Aorta (tissue), 5 donors: Measurements from ENCODE around the gene NTHL1. TPM values are rescaled to one million over a fixed set of nuclear protein-coding genes. Genes with fewer than 3 reads are reported as not detected.
A peak's percentile ranks its signal among the peaks of the same experiment; 100 is the strongest.

Experiments
- ATAC-seq: fragments of 200-7000 bp; cut with Tn5 transposase; one replicate; pipeline ENCODE4 v1.9.1; 2022; ENCODE audit warnings: moderate library complexity; ENCODE audit not compliant: low FRiP score
- DNase-seq, 2 donors: peaks; one replicate each; pipeline ENCODE4 v3.0.0-alpha.2; 2020
- H3K27ac ChIP-seq, 2 donors: one replicate each; pipeline ENCODE4 v1.5.1; 2013; ENCODE audit warnings: low read length in 2 of 2, mild to moderate bottlenecking in 2 of 2, moderate library complexity in 2 of 2, control low read depth in 1 of 2, inconsistent platforms in 1 of 2, low read depth in 1 of 2
- H3K27me3 ChIP-seq, 2 donors: one replicate each; pipeline ENCODE4 v1.6.1; 2013; ENCODE audit warnings: control low read depth in 1 of 2, low read length in 1 of 2, mild to moderate bottlenecking in 1 of 2, moderate library complexity in 1 of 2; ENCODE audit not compliant: insufficient read depth in 2 of 2, control insufficient read depth in 1 of 2
- H3K36me3 ChIP-seq, 2 donors: one replicate each; pipeline ENCODE4 v1.6.1; 2013; ENCODE audit warnings: control low read depth in 1 of 2, low read length in 1 of 2, mild to moderate bottlenecking in 1 of 2; ENCODE audit not compliant: insufficient read depth in 2 of 2, control insufficient read depth in 1 of 2
- H3K4me1 ChIP-seq, 2 donors: one replicate each; pipeline ENCODE4 v1.6.1; 2013; ENCODE audit warnings: low read length in 2 of 2, control low read depth in 1 of 2, mild to moderate bottlenecking in 1 of 2, moderate library complexity in 1 of 2; ENCODE audit not compliant: insufficient read depth in 2 of 2, control insufficient read depth in 1 of 2
- H3K4me3 ChIP-seq, 2 donors: one replicate each; pipeline ENCODE4 v1.5.1; 2013; ENCODE audit warnings: low read length in 2 of 2, control low read depth in 1 of 2, mild to moderate bottlenecking in 1 of 2
- H3K9me3 ChIP-seq: one replicate; pipeline ENCODE4 v1.6.1; 2013; ENCODE audit warnings: mild to moderate bottlenecking, low read length; ENCODE audit not compliant: control insufficient read depth
- WGBS, 2 donors: extraction: QIAGEN DNeasy Blood & Tissue Kit; methylation state at CpG; one replicate each; pipeline ENCODE4 v1.1.7; 2013; 5-methylcytosine and 5-hydroxymethylcytosine counted together
- intact Hi-C, 2 donors: fragments of 100-400 bp; cut with DNase I; formaldehyde crosslinking; loops; one replicate each; pipeline versions ENCODE4 v1.14.2 to v1.15.0; 2022
- polyA plus RNA-seq, 2 donors: library from polyadenylated mRNA; stranded (reverse); fragments of 200-250 nt; gene quantifications; one replicate each; pipeline ENCODE4 v1.2.3, GENCODE V29; 2013
- total RNA-seq, 2 donors: library from RNA; stranded (reverse); fragmentation: NEBNext Ultra II Directional; extraction: Animal tissue kit (Norgen Biotek cat#: 25700); gene quantifications; one replicate each; pipeline ENCODE4 v1.2.1, GENCODE V29; 2021
- donor health status: healthy with polysubstance abuse.
- donor health status: Bipolar disorder and iron deficiency.
- donor health status: DM: no; HTN: no; CAD: no.
- donor health status: DM: no; HTN: no; CAD: no.
- donor health status: DM: yes; HTN: yes; CAD: no.

Gene NTHL1
- total and polyA plus RNA-seq, 4 donors: 7.4 to 33.8 (median 18.6) TPM

DNA sequence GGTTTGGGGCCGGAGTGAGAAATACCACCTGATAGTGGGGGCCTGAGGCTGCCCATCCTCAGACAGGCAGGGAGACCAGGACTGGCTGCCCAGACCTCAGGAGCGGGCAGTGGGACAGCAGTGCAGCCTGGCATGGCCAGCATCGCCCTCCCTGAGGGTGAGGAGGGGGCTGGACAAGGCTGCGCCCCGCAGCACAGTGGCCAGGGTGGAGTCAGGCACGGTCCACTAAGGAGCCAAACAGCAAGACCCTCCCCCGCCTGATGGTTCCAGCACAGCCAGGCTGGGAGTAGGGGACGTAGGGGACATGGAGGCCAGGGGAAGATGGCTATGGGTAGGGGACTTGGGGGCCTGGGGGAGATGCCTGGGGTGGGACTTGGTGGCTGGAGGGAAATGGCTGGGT is 41.3 kb downstream of the NTHL1 start:
- Histone ChIP-seq H3K27ac (no peak overlapping the region), H3K36me3 (peaks cover 0 to 9% of the 10 kb centered on the region in 2 donors)

DNA sequence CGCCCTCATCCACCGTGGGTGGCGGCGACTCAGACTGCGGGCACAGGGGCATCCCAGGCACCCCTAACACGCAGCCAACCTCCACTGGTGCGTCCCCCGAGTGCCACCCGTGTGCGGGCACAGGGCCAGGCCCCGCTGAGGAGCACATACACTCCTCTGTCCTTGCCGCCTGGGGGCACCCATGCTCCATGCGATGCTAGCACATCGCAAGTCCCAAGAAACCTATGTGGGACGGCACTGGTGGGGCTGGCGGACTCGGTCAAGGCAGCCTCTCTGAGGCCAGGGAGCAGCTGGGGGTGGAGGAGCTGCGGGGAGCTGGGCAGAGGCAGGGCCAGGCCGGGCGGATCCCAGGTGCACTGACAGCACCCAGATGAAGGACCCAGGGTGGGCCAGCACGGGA is 42.0 kb downstream of the NTHL1 start:
- H3K27ac ChIP-seq: no peak overlapping the region
- ATAC-seq (no peak), DNase-seq (no peak)
- no peak overlapping the region for H3K4me3 ChIP-seq
- H3K36me3 ChIP-seq: peaks cover 0 to 12% of the 10 kb centered on the region in 2 donors
- H3K27me3 ChIP-seq: no peaks in the 10 kb centered on the region
- H3K4me1 ChIP-seq: no peaks in the 10 kb centered on the region
- intact Hi-C loops: no loop called here
- WGBS, 2 donors: 75 to 78% methylated on average over 21 of the region's 21 CpGs
- H3K9me3 ChIP-seq: no peaks in the 10 kb centered on the region

More for the DNA sequence above, 41.3 kb downstream of the NTHL1 start:
- Histone ChIP-seq H3K4me1 (no peaks in the 10 kb centered on the region), H3K4me3 (no peak overlapping the region), H3K27me3 (no peaks in the 10 kb centered on the region), H3K9me3 (no peaks in the 10 kb centered on the region)
- intact Hi-C loops: no loop called here
- ATAC-seq: no peak
- DNase-seq: no peak
- 86 to 91% methylated on average over 8 of the region's 8 CpGs for WGBS, 2 donors

DNA sequence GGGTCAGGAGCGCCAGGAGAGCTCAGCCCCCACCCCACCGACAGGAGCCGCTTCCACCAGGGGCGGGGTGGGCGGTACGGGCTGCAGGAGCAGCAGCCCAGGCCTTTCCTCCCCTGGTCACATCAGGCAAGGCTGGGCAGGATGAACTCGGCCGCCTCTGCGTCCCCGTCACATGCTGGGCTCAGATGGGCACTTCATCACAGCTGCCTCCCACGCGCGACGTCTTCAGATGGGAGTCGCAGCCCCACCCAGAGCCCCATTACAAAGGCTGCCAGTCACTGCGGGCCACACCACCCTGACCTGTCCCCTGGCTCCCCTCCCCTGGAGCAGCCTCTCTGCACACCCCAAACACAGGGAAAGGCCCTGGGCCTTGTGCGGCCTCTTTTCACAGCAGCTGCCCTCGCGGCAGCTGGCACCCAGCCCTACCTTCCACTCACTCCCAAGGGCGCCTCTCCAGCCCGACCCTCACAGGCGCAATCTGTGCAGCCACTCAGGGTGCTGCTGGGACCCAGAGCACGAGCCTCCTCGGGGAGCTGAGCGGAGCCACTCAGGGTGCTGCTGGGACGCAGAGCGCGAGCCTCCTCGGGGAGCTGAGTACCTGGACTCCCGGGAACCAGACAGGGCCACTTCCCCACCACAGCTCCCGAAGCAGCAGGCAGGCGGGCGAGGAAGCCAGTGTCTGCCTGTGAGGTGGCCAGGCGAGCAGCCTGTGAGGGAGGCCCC is 42.7 kb downstream of the NTHL1 start:
- Histone ChIP-seq H3K27ac (no peak overlapping the region), H3K27me3 (no peaks in the 10 kb centered on the region), H3K4me3 (no peak overlapping the region), H3K36me3 (peaks cover 0 to 13% of the 10 kb centered on the region in 2 donors), H3K4me1 (no peaks in the 10 kb centered on the region), H3K9me3 (no peaks in the 10 kb centered on the region)
- 84 to 85% methylated on average over 32 to 34 of the region's 34 CpGs for WGBS, 2 donors
- DNase-seq (no peak), ATAC-seq (no peak)
- intact Hi-C loops: no loop called here

DNA sequence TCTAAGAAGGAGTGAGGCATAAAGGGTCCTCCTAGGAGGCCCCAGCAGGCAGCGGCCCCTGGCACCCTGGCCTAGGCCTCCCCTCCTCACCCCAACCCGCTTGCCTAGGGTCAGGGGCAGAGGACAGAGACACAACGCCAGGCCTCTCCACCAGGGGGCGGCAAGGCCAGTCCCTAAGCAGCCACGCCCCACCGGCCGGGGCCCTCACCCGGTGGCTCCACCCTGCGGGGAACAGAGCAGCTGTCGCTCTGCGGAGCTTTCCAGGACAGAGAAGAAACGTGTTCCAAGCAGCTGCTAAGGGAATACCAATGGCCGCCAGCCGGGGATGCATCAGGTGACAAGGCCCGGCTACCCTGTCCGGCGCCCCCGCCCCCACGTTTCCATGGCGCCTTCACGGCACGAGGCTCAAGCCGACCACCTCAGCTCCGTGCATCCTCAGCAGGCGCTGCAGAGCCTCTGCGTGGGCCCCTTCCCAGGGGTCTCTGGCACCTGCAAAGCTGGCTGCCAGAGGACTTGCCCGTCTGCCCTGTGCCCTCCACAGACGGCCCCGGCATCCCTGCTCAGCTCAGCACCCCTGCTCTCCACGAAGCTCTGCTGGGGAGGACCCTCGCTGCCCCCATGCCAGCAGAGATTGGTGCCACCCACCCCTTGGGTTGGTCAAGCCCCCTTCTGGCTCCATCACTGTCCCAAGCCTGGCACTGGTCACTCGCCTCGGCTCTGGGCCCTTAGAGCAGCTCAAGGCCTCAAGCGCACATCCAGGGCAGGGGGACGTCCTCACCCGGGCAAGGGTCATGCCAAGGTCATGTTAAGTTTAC is 43.6 kb downstream of the NTHL1 start:
- H3K4me3 ChIP-seq: no peak overlapping the region

DNA sequence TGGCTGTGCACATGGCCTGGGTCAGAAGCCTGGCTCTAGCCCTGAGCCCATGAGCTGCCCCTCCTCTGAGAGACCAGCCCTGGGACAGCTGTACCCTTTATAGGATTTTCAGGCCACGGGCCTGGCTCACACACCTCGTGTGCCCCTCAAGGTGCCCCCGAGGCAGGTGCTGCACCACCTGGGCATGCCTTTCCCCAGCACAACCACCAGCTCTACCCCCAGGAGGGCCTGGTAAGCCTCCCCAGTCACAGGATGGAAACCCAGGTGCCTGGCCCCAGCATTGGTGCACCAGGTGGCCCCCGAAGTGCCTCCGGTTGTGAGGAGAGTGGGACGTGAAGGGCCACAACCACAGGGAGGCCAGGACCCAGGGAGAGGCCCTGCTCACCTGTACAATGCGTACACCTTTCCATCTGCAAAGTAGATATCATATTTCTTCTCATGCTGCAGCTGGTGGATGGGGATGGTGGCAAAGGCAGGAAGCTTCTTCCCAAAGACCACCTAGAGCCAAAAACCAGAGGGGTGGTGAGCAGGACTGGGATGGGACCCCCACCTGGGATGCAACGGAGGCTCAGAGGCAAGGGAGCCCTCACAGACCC is 44.3 kb downstream of the NTHL1 start:
- ATAC-seq (no peak), DNase-seq (no peak)
- Histone ChIP-seq H3K27ac (no peak overlapping the region), H3K27me3 (no peaks in the 10 kb centered on the region), H3K36me3 (peaks cover 0 to 15% of the 10 kb centered on the region in 2 donors), H3K9me3 (no peaks in the 10 kb centered on the region), H3K4me1 (no peaks in the 10 kb centered on the region), H3K4me3 (no peak overlapping the region)
- WGBS, 2 donors: 85 to 92% methylated on average over 8 of the region's 8 CpGs
- intact Hi-C loops: no loop called here

More for the DNA sequence above, 43.6 kb downstream of the NTHL1 start:
- Histone ChIP-seq H3K27me3 (no peaks in the 10 kb centered on the region), H3K9me3 (no peaks in the 10 kb centered on the region), H3K27ac (no peak overlapping the region), H3K4me1 (no peaks in the 10 kb centered on the region), H3K36me3 (peaks cover 0 to 15% of the 10 kb centered on the region in 2 donors)
- intact Hi-C loops: no loop called here
- peak; percentile 77 for ATAC-seq
- peak; percentile 91 to 95 for DNase-seq
- 25 to 29% methylated on average over 36 of the region's 36 CpGs for WGBS, 2 donors

DNA sequence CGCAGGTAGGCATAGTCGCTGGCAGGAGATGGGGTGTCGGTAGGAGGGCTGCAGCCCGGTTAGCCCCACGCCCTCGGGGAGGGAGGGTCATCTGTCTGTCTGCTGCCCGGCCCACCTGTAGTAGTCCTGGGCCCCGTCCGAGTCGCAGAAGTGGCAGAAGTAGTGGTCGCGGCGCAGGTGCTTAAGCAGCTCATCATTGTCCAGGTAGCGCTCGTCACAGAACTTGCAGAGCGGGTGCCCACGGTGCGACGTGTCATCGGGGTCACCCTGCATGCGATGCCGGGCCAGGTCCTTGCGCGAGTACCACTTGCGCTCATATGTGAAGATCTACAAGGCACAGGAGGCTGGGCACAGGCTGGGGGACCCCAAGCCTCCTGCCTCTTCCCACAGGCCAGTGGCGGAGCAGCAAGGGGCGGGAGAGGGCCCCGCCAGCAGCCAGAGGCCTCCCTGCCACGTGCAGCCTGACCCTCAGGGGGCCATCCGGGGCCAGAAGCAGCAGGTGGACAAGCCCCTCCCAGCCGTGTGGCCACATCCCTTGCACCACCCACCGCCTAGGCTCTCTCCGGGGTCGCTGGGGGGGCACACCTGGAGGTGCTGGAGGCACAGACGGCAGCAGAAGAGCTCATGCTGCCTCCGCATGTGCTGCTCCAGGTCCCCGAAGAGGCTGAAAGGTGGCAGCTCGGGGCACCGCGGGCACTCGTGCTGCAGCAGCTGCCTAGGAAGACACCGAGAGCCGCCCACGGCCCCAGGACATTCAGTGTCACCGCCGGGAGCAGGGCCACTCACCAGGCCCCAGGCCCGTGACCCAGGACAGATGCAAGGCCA is 45.0 kb downstream of the NTHL1 start:
- no peak for DNase-seq
- Histone ChIP-seq H3K9me3 (no peaks in the 10 kb centered on the region), H3K36me3 (peaks cover 0 to 17% of the 10 kb centered on the region in 2 donors), H3K4me3 (no peak overlapping the region), H3K27ac (no peak overlapping the region), H3K27me3 (no peaks in the 10 kb centered on the region), H3K4me1 (no peaks in the 10 kb centered on the region)
- intact Hi-C loops: no loop called here
- ATAC-seq: no peak
- WGBS, 2 donors: 92 to 93% methylated on average over 44 to 47 of the region's 47 CpGs

DNA sequence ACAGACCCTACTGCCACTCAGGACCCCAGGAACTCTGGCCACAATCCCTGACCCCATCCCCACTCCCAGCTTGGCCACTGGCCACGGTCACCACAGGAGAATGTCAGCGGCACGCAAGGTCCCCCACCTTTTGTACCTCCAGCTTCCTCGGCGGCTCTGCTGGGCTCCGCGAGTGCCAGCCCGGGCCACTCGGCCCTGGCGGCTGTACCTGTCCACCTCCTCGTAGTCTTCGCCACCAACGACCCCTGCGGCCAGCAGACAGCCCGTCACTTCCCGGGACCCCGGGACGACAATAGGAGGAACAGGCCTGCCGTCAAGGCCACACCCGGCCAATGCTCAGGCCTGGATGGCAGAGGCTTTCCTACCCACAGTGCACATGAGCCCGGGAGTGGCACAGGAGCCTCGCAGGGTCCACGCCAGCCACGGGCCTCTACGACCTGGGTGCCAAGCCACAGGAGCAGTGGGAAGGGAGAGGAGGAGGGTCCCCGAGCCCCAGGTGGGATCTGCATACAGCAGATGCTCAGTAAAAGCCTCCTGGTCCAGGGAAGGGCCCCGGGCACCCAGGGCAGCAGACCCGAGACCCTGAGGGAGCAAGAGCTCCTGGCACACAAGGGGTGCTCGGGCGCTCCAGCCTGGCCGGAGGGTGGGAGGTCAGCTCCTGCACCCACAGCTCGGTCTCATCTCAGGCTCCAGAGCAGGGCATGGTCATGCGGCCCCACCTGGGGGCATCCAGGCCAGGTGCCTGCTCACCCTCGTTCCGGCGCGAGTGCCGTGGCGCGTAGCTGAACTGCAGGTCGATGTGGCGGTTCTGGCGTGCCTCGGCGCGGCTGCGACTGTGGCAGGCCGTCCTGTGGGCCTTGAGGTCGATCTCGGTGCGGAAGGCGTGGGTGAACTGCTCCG is 45.9 kb downstream of the NTHL1 start:
- ATAC-seq: no peak
- intact Hi-C loops: no loop called here
- no peak for DNase-seq
- H3K9me3 ChIP-seq: no peaks in the 10 kb centered on the region
- H3K4me3 ChIP-seq: no peak overlapping the region
- no peak overlapping the region for H3K27ac ChIP-seq
- H3K36me3 ChIP-seq: peaks cover 0 to 17% of the 10 kb centered on the region in 2 donors
- H3K4me1 ChIP-seq: no peaks in the 10 kb centered on the region
- no peaks in the 10 kb centered on the region for H3K27me3 ChIP-seq
- WGBS, 2 donors: 94 to 95% methylated on average over 52 to 53 of the region's 53 CpGs
